Body of pancreas (tissue), 4 donors: ENCODE data around the gene SPOCK3. TPM values are rescaled to one million over a fixed set of nuclear protein-coding genes. Genes with fewer than 3 reads are reported as not detected.

Source experiments
- ATAC-seq: fragments of 150-250 bp; one replicate; pipeline ENCODE4 v1.9.1; 2016
- DNase-seq, 4 donors: peaks; one replicate each; pipeline ENCODE4 v3.0.0-alpha.2; 2019
- H3K27ac ChIP-seq, 4 donors: fragments of 200-600 bp; sonication (generic); 1 replicate in 3 of 4; 2 replicates in 1 of 4; pipeline versions ENCODE4 v1.5.1 to v1.6.1; 2016 to 2019; ENCODE audit warnings: mild to moderate bottlenecking in 1 of 4, mixed read lengths in 1 of 4, moderate library complexity in 1 of 4
- H3K27me3 ChIP-seq, 2 donors: fragments of 200-600 bp; sonication (generic); one replicate each; pipeline ENCODE4 v1.6.0; 2016; ENCODE audit warnings: mild to moderate bottlenecking in 1 of 2
- H3K36me3 ChIP-seq, 2 donors: fragments of 200-600 bp; sonication (generic); replicated peaks in 1 of 2; 2 replicates each; pipeline ENCODE4 v1.5.1; 2016; ENCODE audit warnings: low read depth in 2 of 2; ENCODE audit not compliant: insufficient read depth in 1 of 2
- H3K4me1 ChIP-seq: fragments of 200-600 bp; sonication (generic); one replicate; pipeline ENCODE4 v1.6.0; 2016
- H3K4me3 ChIP-seq, 2 donors: fragments of 200-600 bp; sonication (generic); 1 replicate in 1 of 2; 2 replicates in 1 of 2; pipeline ENCODE4 v1.5.1; 2016 to 2019
- H3K9me3 ChIP-seq, 3 donors: fragments of 200-600 bp; sonication (generic); 1 replicate in 2 of 3; 2 replicates in 1 of 3; pipeline ENCODE4 v1.5.1; 2016
- POLR2A ChIP-seq, 3 donors: fragments of 450-650 bp; IDR thresholded peaks; one replicate each; pipeline ENCODE4 v1.6.1; 2016; ENCODE audit warnings: antibody characterized with exemption in 3 of 3, mild to moderate bottlenecking in 2 of 3
- WGBS, 2 donors: methylation state at CpG; one replicate each; pipeline ENCODE4 v1.1.5; 2017; 5-methylcytosine and 5-hydroxymethylcytosine counted together
- intact Hi-C: fragments of 100-400 bp; cut with DNase I; formaldehyde crosslinking; loops from one replicate; pipeline ENCODE4 v1.15.1; 2023
- total RNA-seq, 2 donors: library from RNA; depleted of rRNA; stranded (reverse); fragments of >200 nt; gene quantifications; one replicate each; pipeline ENCODE4 v1.1.0, GENCODE V29; 2016
- TF ChIP-seq, protein P1 (sequence below), 7 experiments: fragments of 450-650 bp in 4 of 7; fragments of 200-600 bp in 3 of 7; sonication (generic) in 3 of 7; IDR thresholded peaks; one replicate each; pipeline ENCODE4 v1.5.1; 2016 to 2019; ENCODE audit warnings: antibody characterized with exemption in 7 of 7

SPOCK3 gene
- total RNA-seq, 2 donors from 2014 or later: not detected

- H3K36me3 ChIP-seq: no peaks in the 10 kb centered on the region
- 79 to 83% methylated on average over 1 of the region's 1 CpG for WGBS, 2 donors
Measured at GRCh38 chr4:166895771-166896170, 338.5 kb downstream of the SPOCK3 start.

DNA sequence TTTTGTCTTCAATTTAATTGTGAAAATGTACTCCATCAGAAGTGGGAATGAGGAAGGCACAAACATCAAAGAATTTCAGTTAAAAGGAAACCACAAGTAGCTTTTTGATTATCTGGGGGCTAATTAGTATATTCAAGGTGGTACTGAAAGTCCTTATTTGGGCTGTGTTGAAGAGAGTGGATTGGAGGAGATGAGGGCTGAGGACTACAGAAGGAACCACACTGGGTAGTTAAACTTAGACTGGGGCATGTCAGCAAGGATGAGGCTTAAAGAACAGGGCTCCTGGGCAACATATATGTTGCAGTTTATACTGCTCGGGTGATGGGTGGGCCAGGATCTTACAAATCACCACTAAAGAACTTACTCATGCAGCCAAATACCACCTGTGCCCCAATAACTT lies 346.8 kb downstream of the SPOCK3 start:
- Histone ChIP-seq H3K27ac (no peak overlapping the region), H3K4me3 (no peak overlapping the region), H3K27me3 (no peaks in the 10 kb centered on the region), H3K9me3 (no peaks in the 10 kb centered on the region), H3K4me1 (no peaks in the 10 kb centered on the region), H3K36me3 (no peaks in the 10 kb centered on the region)
- intact Hi-C loops: no loop called here
- whole genome bisulfite sequencing, 2 donors: 50 to 73% methylated on average over 1 of the region's 1 CpG
- DNase-seq (no peak), ATAC-seq (no peak)
- TF ChIP-seq, protein P1, sequence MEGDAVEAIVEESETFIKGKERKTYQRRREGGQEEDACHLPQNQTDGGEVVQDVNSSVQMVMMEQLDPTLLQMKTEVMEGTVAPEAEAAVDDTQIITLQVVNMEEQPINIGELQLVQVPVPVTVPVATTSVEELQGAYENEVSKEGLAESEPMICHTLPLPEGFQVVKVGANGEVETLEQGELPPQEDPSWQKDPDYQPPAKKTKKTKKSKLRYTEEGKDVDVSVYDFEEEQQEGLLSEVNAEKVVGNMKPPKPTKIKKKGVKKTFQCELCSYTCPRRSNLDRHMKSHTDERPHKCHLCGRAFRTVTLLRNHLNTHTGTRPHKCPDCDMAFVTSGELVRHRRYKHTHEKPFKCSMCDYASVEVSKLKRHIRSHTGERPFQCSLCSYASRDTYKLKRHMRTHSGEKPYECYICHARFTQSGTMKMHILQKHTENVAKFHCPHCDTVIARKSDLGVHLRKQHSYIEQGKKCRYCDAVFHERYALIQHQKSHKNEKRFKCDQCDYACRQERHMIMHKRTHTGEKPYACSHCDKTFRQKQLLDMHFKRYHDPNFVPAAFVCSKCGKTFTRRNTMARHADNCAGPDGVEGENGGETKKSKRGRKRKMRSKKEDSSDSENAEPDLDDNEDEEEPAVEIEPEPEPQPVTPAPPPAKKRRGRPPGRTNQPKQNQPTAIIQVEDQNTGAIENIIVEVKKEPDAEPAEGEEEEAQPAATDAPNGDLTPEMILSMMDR (IDR thresholded peaks at IDR 0.05): no peak

More at GRCh38 chr4:166895771-166896170, 338.5 kb downstream of the SPOCK3 start:
- DNase-seq (no peak), ATAC-seq (no peak)
- intact Hi-C loops: no loop called here
- H3K4me1 ChIP-seq: no peaks in the 10 kb centered on the region
- H3K9me3 ChIP-seq: no peaks in the 10 kb centered on the region
- H3K4me3 ChIP-seq: no peak overlapping the region
- no peaks in the 10 kb centered on the region for H3K27me3 ChIP-seq
- TF ChIP-seq, protein P1 (IDR thresholded peaks at IDR 0.05): no peak
- no peak for TF ChIP-seq POLR2A (IDR thresholded peaks at IDR 0.05)
- H3K27ac ChIP-seq: no peak overlapping the region

- intact Hi-C loops: no loop called here
- Histone ChIP-seq H3K27me3 (no peaks in the 10 kb centered on the region), H3K4me3 (no peak overlapping the region), H3K9me3 (no peaks in the 10 kb centered on the region), H3K27ac (no peak overlapping the region), H3K36me3 (no peaks in the 10 kb centered on the region), H3K4me1 (no peaks in the 10 kb centered on the region)
- TF ChIP-seq, protein P1 (IDR thresholded peaks at IDR 0.05): no peak
- no peak for TF ChIP-seq POLR2A (IDR thresholded peaks at IDR 0.05)
- ATAC-seq (no peak), DNase-seq (no peak)
- 73 to 79% methylated on average over 2 of the region's 2 CpGs for WGBS, 2 donors
Measured at GRCh38 chr4:166886718-166887117, 347.6 kb downstream of the SPOCK3 start.

- no peaks in the 10 kb centered on the region for H3K27me3 ChIP-seq
- TF ChIP-seq, protein P1 (IDR thresholded peaks at IDR 0.05): no peak
- no peak for TF ChIP-seq POLR2A (IDR thresholded peaks at IDR 0.05)
- no peak overlapping the region for H3K27ac ChIP-seq
- WGBS, 2 donors: 62 to 70% methylated on average over 2 of the region's 2 CpGs
- intact Hi-C loops: no loop called here
- H3K4me1 ChIP-seq: no peaks in the 10 kb centered on the region
- H3K4me3 ChIP-seq: no peak overlapping the region
- DNase-seq: no peak
- H3K9me3 ChIP-seq: no peaks in the 10 kb centered on the region
- ATAC-seq: no peak
- no peaks in the 10 kb centered on the region for H3K36me3 ChIP-seq
Measured at GRCh38 chr4:166882221-166882620, 352.1 kb downstream of the SPOCK3 start.

DNA sequence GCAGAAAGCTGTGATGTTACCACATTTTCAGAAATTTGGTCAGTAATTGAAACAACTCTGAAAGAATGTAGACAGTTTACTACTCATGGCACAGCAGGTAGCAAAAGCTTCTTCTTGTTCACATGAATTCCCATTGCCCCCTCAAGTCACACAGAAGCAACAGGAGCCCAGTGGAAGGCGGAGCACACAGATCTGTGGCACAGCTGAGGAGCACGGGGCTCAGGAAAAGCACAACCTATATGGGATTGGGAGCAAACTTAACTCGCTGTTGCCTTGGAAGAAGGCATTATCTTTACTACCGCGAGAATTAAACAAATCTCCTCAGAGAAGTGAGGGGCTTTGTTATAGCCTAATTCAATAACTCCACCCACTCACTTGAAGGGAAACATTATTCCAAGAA lies 358.5 kb downstream of the SPOCK3 start:
- no peak for TF ChIP-seq POLR2A (IDR thresholded peaks at IDR 0.05)
- TF ChIP-seq, protein P1 (IDR thresholded peaks at IDR 0.05): no peak
- H3K27ac ChIP-seq: no peak overlapping the region
- H3K27me3 ChIP-seq: no peaks in the 10 kb centered on the region
- no peaks in the 10 kb centered on the region for H3K4me1 ChIP-seq
- DNase-seq (no peak), ATAC-seq (no peak)
- H3K9me3 ChIP-seq: no peaks in the 10 kb centered on the region
- no peak overlapping the region for H3K4me3 ChIP-seq
- WGBS, 2 donors: 27 to 48% methylated on average over 5 of the region's 5 CpGs
- H3K36me3 ChIP-seq: no peaks in the 10 kb centered on the region
- intact Hi-C loops: no loop called here
